ENCODE measurements around the gene NPC1L1. TPM values are rescaled to one million over a fixed set of nuclear protein-coding genes. Genes with fewer than 3 reads are reported as not detected.

NPC1L1 gene
- total RNA-seq, 4 donors from 2014 or later, result 0.08 to 0.19 TPM; not detected in 2

DNA sequence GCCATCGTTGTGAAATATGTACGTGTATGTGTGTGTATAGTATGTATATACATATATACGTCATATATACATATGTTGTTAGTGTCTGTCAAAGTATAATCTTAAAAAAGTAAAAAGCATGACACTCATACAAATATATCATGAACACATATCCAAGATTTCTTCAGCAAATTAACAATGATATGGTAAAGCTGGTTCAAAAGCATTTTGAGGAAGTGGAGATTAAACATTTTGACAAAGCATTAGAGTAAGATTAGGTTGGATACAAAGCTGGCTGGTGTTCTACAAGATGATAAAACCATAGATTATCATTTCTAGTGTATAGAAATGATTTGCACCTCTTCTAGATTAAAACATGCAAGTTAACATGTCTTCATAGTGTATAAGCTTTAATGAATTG lies 49.9 kb downstream of the NPC1L1 start:
- intact Hi-C loops (cut with DNase I), result no loop called here
- H3K4me3 ChIP-seq, result peak overlapping the region; percentile 60 to 85 (median 77)

GRCh38 chr7:44490351-44491200 lies 50.6 kb downstream of the NPC1L1 start, which contains the start of gene NUDCD3:
TSS of gene NUDCD3 (minus strand) at chr7:44490658. CDS start at chr7:44490600, 58 bp downstream.
- peak; percentile 44 for DNase-seq
- intact Hi-C loops (cut with DNase I), result no loop called here

More for the DNA sequence above, 49.9 kb downstream of the NPC1L1 start:
- Histone ChIP-seq H3K4me1 (peaks cover 6 to 40% (median 31%) of the 10 kb centered on the region in 3 donors), H3K27me3 (peaks cover 0 to 11% (median 0%) of the 10 kb centered on the region in 4 donors), H3K9me3 (no peaks in the 10 kb centered on the region), H3K27ac (peak overlapping the region; percentile 94 to 99 (median 97)), H3K36me3 (no peaks in the 10 kb centered on the region)
- TF ChIP-seq CTCF (IDR thresholded peaks at IDR 0.05) (no peak), POLR2A (IDR thresholded peaks at IDR 0.05) (no peak)
- DNase-seq, result no peak
- WGBS, 2 donors, result 6 to 9% methylated on average over 3 of the region's 3 CpGs

GRCh38 chr7:44489955-44490350 lies 51.2 kb downstream of the NPC1L1 start:
- Histone ChIP-seq H3K27me3 (peaks cover 0 to 11% (median 0%) of the 10 kb centered on the region in 4 donors), H3K4me1 (peaks cover 6 to 53% (median 31%) of the 10 kb centered on the region in 3 donors), H3K4me3 (peak overlapping the region; percentile 60 to 85 (median 77)), H3K36me3 (peaks cover 0 to 3% (median under 1%) of the 10 kb centered on the region in 3 donors), H3K9me3 (no peaks in the 10 kb centered on the region), H3K27ac (peak overlapping the region; percentile 94 to 99 (median 97))
- 0% methylated on average over 4 to 10 of the region's 19 CpGs for WGBS, 2 donors
- intact Hi-C loops (cut with DNase I), result loop anchor here (5.0 kb wide), 1 partner anchor 77 kb away; no protein-coding TSS in a partner anchor
- TF ChIP-seq POLR2A (IDR thresholded peaks at IDR 0.05) (no peak), CTCF (IDR thresholded peaks at IDR 0.05) (no peak)
- no peak for DNase-seq

More at GRCh38 chr7:44490351-44491200, 50.6 kb downstream of the NPC1L1 start, which contains the start of gene NUDCD3:
- Histone ChIP-seq H3K9me3 (no peaks in the 10 kb centered on the region), H3K27me3 (peaks cover 0 to 11% (median 0%) of the 10 kb centered on the region in 4 donors), H3K27ac (peak within 1 kb of the TSS; percentile 94 to 99 (median 97)), H3K36me3 (no peaks in the 10 kb centered on the region), H3K4me1 (peaks cover 6 to 47% (median 31%) of the 10 kb centered on the region in 3 donors), H3K4me3 (peak within 1 kb of the TSS; percentile 60 to 85 (median 77))
- 1% methylated on average over 19 to 21 of the region's 63 CpGs for WGBS, 2 donors
- TF ChIP-seq POLR2A (IDR thresholded peaks at IDR 0.05) (peak in 2 of 4 donors; percentile 45 to 71), CTCF (IDR thresholded peaks at IDR 0.05) (peak in 1 of 6 experiments; percentile 11)

- no peak for DNase-seq
- WGBS, 2 donors, result 85 to 88% methylated on average over 3 of the region's 3 CpGs
- intact Hi-C loops (cut with DNase I), result loop anchor here (5.0 kb wide), 1 partner anchor 78 kb away; no protein-coding TSS in a partner anchor
- Histone ChIP-seq H3K27ac (peak overlapping the region in 2 of 4 donors; percentile 96 to 99), H3K4me3 (peak overlapping the region; percentile 60 to 85 (median 77)), H3K27me3 (peaks cover 0 to 6% (median 0%) of the 10 kb centered on the region in 4 donors), H3K9me3 (no peaks in the 10 kb centered on the region), H3K4me1 (peaks cover 6 to 58% (median 31%) of the 10 kb centered on the region in 3 donors), H3K36me3 (peaks cover 7 to 13% (median 10%) of the 10 kb centered on the region in 3 donors)
- TF ChIP-seq POLR2A (IDR thresholded peaks at IDR 0.05), result no peak
Observed at GRCh38 chr7:44488955-44489354, 52.2 kb downstream of the NPC1L1 start.

- Histone ChIP-seq H3K27me3 (no peaks in the 10 kb centered on the region), H3K4me1 (peaks cover 6 to 58% (median 31%) of the 10 kb centered on the region in 3 donors), H3K9me3 (peaks cover 0 to 8% (median 0%) of the 10 kb centered on the region in 3 donors), H3K4me3 (no peak overlapping the region), H3K36me3 (peaks cover 13 to 36% (median 26%) of the 10 kb centered on the region in 3 donors), H3K27ac (peak overlapping the region; percentile 3 to 76 (median 26))
- no peak for DNase-seq
- WGBS, 2 donors, result 90 to 100% methylated on average over 1 of the region's 1 CpG
- TF ChIP-seq CTCF (IDR thresholded peaks at IDR 0.05), result peak in 2 of 6 experiments; percentile 14 to 35
- TF ChIP-seq POLR2A (IDR thresholded peaks at IDR 0.05), result no peak
- intact Hi-C loops (cut with DNase I), result loop anchor here (5.0 kb wide), 1 partner anchor 81 kb away; no protein-coding TSS in a partner anchor
Observed at GRCh38 chr7:44486693-44487092, 54.4 kb downstream of the NPC1L1 start.

Measured in esophagus squamous epithelium (tissue), 5 donors.